ENCODE data around the gene TTI1.

DNA sequence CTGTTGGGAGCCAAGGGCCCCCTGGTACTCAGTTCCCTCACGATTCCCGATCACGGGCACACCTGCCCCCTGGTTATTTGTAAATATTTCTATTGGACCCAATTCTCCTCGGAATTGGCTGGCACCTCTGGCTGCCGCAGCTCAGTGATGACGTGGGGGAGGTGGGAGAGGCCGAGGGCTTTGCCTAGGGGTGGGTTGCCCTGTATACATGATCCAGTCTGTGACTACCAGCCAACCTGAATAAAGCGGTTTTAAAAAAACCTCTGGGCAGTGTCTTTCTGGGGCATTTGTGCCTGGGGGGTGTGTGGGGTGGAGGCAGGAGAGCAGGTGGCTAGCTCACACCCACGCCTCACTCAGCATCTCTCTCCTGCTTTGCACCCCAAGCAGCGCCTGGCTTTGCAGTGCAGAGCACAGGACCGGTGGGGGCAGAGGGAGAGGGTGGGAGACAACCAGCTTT lies 88.1 kb downstream of the TTI1 start:
- no peak for TF ChIP-seq POLR2AphosphoS5 (IDR thresholded peaks at IDR 0.05)
- TF ChIP-seq, protein P1, sequence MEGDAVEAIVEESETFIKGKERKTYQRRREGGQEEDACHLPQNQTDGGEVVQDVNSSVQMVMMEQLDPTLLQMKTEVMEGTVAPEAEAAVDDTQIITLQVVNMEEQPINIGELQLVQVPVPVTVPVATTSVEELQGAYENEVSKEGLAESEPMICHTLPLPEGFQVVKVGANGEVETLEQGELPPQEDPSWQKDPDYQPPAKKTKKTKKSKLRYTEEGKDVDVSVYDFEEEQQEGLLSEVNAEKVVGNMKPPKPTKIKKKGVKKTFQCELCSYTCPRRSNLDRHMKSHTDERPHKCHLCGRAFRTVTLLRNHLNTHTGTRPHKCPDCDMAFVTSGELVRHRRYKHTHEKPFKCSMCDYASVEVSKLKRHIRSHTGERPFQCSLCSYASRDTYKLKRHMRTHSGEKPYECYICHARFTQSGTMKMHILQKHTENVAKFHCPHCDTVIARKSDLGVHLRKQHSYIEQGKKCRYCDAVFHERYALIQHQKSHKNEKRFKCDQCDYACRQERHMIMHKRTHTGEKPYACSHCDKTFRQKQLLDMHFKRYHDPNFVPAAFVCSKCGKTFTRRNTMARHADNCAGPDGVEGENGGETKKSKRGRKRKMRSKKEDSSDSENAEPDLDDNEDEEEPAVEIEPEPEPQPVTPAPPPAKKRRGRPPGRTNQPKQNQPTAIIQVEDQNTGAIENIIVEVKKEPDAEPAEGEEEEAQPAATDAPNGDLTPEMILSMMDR (IDR thresholded peaks at IDR 0.05) = no peak
- no peak for TF ChIP-seq POLR2A (IDR thresholded peaks at IDR 0.05)

Data from stomach (tissue), 4 donors.